GM12873 (cell line): ENCODE results near the gene TMEM82.

Experiments
- CTCF ChIP-seq: IDR thresholded peaks from 2 replicates; pipeline ENCODE4 v1.5.1; 2012; ENCODE audit warnings: low read depth, mild to moderate bottlenecking, moderate library complexity, low read length, control low read depth; ENCODE audit not compliant: insufficient read depth; ENCODE audit errors: missing control alignments

The TMEM82 gene

GRCh38 chr1:15742339-15742801 lies at the start of gene TMEM82:
Gene TMEM82, plus strand, starts transcription at chr1:15742499. Its CDS starts 61 bp downstream, at chr1:15742560.
- TF ChIP-seq CTCF, result no peak

- no peak for TF ChIP-seq CTCF
Observed at GRCh38 chr1:15693371-15693770, 48.9 kb upstream of the TMEM82 start.

GRCh38 chr1:15696956-15697521 lies 45.3 kb upstream of the TMEM82 start:
- TF ChIP-seq CTCF, result no peak

GRCh38 chr1:15698201-15698600 lies 44.1 kb upstream of the TMEM82 start:
- TF ChIP-seq CTCF, result no peak

- no peak for TF ChIP-seq CTCF
Observed at GRCh38 chr1:15700508-15700907, 41.8 kb upstream of the TMEM82 start.

- TF ChIP-seq CTCF, result no peak
Observed at GRCh38 chr1:15701784-15702183, 40.5 kb upstream of the TMEM82 start.

- no peak for TF ChIP-seq CTCF
Observed at GRCh38 chr1:15702722-15703550, 39.4 kb upstream of the TMEM82 start.
